A673 (cell line): Measurements from ENCODE around the gene SLC1A7. TPM values are rescaled to one million over a fixed set of nuclear protein-coding genes. Genes with fewer than 3 reads are reported as not detected.

Experiments used
- BruUV-seq: library from RNA; stranded (reverse); fragments of 400-500 nt; replicated peaks from 2 replicates; lab custom pipeline; 2021; lab: Mats Ljungman, UMichigan
- CTCF ChIA-PET: fragments of 300-600 bp; sonication (Branson Sonifier 250); formaldehyde crosslinking; loops from one replicate; lab custom pipeline; 2022; ENCODE audit warnings: antibody characterized with exemption; lab: Charles Lee
- POLR2A ChIA-PET: fragments of 300-600 bp; sonication (Branson Sonifier 250); formaldehyde crosslinking; loops from one replicate; lab custom pipeline; 2022; ENCODE audit warnings: antibody characterized with exemption; ENCODE audit not compliant: low non-redundant PET; lab: Charles Lee
- DNase-seq: peaks from one replicate; pipeline ENCODE4 v3.0.0-alpha.2; 2015; ENCODE audit warnings: low spot score
- H3K27ac ChIP-seq: fragments of 200-600 bp; sonication (generic); 2 replicates; pipeline ENCODE4 v1.5.1; 2016; ENCODE audit warnings: mixed run types, low read depth, mild to moderate bottlenecking, mixed read lengths, antibody characterized with exemption, low read length; ENCODE audit not compliant: poor library complexity, severe bottlenecking
- H3K27me3 ChIP-seq: fragments of 200-600 bp; sonication (generic); replicated peaks from 2 replicates; pipeline ENCODE4 v1.6.1; 2017; ENCODE audit warnings: mixed run types, low read depth, mild to moderate bottlenecking, mixed read lengths, antibody characterized with exemption, low read length; ENCODE audit not compliant: insufficient read depth, poor library complexity
- H3K36me3 ChIP-seq: fragments of 200-600 bp; sonication (generic); 2 replicates; pipeline ENCODE4 v1.6.1; 2016; ENCODE audit warnings: mixed run types, mild to moderate bottlenecking, mixed read lengths, antibody characterized with exemption, low read length; ENCODE audit not compliant: insufficient read depth, poor library complexity, severe bottlenecking
- H3K4me1 ChIP-seq: fragments of 200-600 bp; sonication (generic); 2 replicates; pipeline ENCODE4 v1.6.1; 2017; ENCODE audit warnings: mixed run types, mild to moderate bottlenecking, mixed read lengths, antibody characterized with exemption, low read length; ENCODE audit not compliant: insufficient read depth, poor library complexity, severe bottlenecking
- H3K4me3 ChIP-seq: fragments of 200-600 bp; sonication (generic); 2 replicates; pipeline ENCODE4 v1.5.1; 2016; ENCODE audit warnings: low read depth, mixed run types, mild to moderate bottlenecking, mixed read lengths, low read length; ENCODE audit not compliant: poor library complexity, severe bottlenecking
- H3K9me3 ChIP-seq: fragments of 200-600 bp; sonication (generic); 2 replicates; pipeline ENCODE4 v1.6.1; 2016; ENCODE audit warnings: mixed run types, low read depth, mild to moderate bottlenecking, mixed read lengths, antibody characterized with exemption, low read length; ENCODE audit not compliant: poor library complexity, severe bottlenecking
- CTCF ChIP-seq: fragments of 300-800, 200-600 bp; sonication (generic); conservative IDR thresholded peaks from 2 replicates; pipeline ENCODE4 v1.5.1; 2017; ENCODE audit warnings: low read depth, mild to moderate bottlenecking, antibody characterized with exemption, low read length, moderate library complexity, mixed read lengths
- EZH2 ChIP-seq: fragments of 200-600 bp; sonication (generic); IDR thresholded peaks from 2 replicates; pipeline ENCODE4 v1.6.1; 2017; ENCODE audit warnings: borderline replicate concordance, low read depth, mild to moderate bottlenecking, mixed read lengths, antibody characterized with exemption, low read length; ENCODE audit not compliant: poor library complexity, severe bottlenecking
- intact Hi-C: fragments of 100-400 bp; cut with micrococcal nuclease; formaldehyde crosslinking; loops from one replicate; pipeline ENCODE4 v1.10.0; 2022; ENCODE audit not compliant: unreplicated experiment
- total RNA-seq: library from RNA; stranded (reverse); gene quantifications from 2 replicates; pipeline ENCODE4 v1.2.3, GENCODE V29; 2021

The SLC1A7 gene
- total RNA-seq, 1 experiment from 2014 or later, result not detected

DNA sequence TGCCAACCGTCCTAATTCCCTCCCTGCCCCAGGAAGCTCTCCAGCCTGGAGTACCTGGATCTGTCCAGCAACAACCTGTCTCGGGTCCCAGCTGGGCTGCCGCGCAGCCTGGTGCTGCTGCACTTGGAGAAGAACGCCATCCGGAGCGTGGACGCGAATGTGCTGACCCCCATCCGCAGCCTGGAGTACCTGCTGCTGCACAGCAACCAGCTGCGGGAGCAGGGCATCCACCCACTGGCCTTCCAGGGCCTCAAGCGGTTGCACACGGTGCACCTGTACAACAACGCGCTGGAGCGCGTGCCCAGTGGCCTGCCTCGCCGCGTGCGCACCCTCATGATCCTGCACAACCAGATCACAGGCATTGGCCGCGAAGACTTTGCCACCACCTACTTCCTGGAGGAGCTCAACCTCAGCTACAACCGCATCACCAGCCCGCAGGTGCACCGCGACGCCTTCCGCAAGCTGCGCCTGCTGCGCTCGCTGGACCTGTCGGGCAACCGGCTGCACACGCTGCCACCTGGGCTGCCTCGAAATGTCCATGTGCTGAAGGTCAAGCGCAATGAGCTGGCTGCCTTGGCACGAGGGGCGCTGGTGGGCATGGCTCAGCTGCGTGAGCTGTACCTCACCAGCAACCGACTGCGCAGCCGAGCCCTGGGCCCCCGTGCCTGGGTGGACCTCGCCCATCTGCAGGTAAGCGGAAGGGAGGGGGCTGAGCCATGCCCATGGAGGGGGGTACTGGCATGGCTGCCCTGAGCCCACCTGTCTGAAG lies 63.9 kb downstream of the SLC1A7 start:
- ChIA-PET POLR2A (interaction anchor here (0.6 kb wide), 1 partner anchor 43 kb away, joined by 3 read pairs; no protein-coding TSS in a partner anchor), CTCF (no interaction called here)
- Histone ChIP-seq H3K4me3 (no peak overlapping the region), H3K9me3 (no peaks in the 10 kb centered on the region), H3K27ac (no peak overlapping the region), H3K27me3 (no peaks in the 10 kb centered on the region), H3K4me1 (no peaks in the 10 kb centered on the region), H3K36me3 (no peaks in the 10 kb centered on the region)
- no peak for TF ChIP-seq CTCF
- TF ChIP-seq EZH2, result no peak
- DNase-seq, result no peak
- intact Hi-C loops, result no loop called here
- BruUV-seq, result no TSS peak

DNA sequence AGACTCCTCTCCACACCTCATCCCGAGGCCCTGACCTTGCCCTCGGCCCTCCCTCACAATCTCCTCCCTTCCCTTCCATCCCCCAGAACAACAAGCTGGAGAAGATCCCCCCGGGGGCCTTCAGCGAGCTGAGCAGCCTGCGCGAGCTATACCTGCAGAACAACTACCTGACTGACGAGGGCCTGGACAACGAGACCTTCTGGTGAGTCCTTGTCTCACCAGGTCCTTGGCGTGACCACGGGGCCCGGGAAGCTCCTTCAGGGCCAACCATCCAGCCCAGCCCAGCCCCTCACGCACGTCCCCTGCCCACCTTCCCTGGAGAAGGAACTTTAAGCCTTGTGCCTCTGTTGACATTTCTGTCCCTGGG lies 64.9 kb downstream of the SLC1A7 start:
- H3K36me3 ChIP-seq, result no peaks in the 10 kb centered on the region
- DNase-seq, result no peak

More for the DNA sequence above, 64.9 kb downstream of the SLC1A7 start:
- no peaks in the 10 kb centered on the region for H3K27me3 ChIP-seq
- no peaks in the 10 kb centered on the region for H3K9me3 ChIP-seq
- no peak overlapping the region for H3K27ac ChIP-seq
- TF ChIP-seq EZH2 (no peak), CTCF (no peak)
- no TSS peak for BruUV-seq
- H3K4me1 ChIP-seq, result no peaks in the 10 kb centered on the region
- intact Hi-C loops, result no loop called here
- POLR2A ChIA-PET, result no interaction called here
- H3K4me3 ChIP-seq, result no peak overlapping the region
- CTCF ChIA-PET, result no interaction called here
